Measurements from ENCODE around the gene MBP.
"Not testable (repeated sequence)": the region's sequence is repeated elsewhere in the genome, so short reads cannot be mapped to it uniquely, and the experiment has no call there.

MBP gene

DNA sequence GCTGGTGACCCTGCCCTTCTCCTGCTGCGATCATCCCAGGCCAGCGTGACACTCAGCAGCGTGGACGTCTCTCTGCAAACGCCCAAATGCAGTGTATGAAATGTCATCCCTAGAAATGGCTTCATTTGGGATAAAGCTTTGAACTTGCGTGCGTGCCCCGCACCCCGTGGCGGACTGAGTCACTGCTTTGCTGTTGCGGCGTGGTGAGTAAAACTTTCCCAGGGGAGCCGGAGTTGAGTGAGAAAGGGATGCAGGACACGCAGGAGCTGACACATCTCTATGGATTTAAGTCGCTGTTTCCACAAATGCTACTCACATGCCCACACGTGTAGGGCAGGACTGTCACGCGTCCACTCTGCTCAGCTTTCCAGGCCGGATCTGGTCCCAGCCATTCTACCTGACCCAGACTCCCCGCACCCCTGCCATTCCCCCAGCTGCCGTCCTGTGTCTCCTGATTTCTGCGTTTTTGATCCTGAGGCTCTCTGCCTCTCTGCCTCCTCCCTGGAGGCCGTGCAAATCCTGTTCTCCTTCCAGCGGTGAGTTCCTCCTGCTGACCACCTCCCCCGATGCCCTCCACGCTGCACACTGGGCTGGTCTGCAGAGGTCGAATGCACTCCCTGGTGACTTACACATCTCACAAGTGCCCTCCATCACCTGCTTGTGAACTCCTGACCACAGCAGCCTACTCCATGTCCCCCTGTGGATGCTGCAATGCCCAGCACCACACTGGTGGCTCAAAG lies 88.9 kb downstream of the MBP start:
- DNase-seq: no peak

DNA sequence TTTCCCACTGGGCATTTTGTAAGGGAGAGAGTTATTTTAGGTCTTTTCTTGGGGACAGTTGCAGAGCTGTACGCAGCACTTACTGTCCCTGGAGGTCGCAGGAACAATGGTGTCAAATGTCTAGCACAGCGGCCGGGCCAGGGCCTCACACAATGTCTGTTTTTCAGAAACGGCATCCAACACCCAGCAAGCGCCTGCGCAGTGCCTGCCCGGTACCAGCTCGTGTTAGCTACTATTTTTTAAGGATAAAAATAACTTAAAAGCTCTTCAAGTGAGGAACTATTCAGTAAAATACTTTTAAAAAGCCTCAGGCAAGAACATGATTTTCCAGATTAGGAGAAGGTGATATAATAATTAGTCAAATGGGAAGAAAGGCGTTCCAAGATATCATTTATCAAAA lies 90.0 kb downstream of the MBP start:
- no peak for DNase-seq

DNA sequence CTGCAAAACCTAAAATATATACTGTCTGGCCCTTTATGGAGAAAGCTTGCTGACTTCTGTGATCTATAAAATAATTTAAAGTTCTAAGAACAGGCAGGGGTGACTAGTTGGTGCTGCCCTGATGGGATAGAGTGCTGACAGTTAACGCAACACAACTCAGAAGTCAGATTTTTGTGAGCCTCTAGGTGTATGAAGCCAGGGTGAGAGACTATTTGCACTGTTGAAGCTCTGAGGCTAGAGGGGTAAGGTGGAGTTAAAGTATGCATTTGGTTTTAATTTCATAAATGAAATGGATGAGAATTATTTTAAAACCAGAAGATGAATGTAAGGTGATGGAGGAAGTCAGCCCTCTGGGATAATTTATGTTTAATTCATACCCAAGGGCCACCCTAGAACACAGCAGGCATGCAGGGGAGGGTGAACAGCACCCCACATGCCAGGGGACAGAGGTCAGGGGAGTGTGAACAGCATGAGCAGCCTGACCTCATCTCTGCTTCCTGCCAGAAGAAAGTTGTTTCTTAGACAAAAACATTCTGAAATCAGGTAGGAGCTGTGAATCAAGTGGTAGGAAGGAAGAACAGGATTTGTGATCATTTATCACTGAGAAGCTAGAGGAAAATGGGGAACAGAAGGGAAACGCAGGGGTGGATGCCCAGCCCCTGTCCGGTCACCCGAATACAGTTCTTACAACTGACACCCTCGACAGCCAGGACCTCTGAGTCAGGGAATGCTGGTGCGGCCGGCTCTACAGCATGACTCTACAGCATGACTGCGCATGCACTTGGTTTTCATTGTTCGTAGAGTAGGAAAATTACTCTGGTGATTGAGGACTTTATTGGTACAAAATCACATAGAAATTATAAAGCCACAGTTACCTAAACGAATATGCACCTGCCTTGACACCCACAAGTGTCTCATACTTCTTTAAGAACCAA lies 93.1 kb downstream of the MBP start:
- DNase-seq: no peak

DNA sequence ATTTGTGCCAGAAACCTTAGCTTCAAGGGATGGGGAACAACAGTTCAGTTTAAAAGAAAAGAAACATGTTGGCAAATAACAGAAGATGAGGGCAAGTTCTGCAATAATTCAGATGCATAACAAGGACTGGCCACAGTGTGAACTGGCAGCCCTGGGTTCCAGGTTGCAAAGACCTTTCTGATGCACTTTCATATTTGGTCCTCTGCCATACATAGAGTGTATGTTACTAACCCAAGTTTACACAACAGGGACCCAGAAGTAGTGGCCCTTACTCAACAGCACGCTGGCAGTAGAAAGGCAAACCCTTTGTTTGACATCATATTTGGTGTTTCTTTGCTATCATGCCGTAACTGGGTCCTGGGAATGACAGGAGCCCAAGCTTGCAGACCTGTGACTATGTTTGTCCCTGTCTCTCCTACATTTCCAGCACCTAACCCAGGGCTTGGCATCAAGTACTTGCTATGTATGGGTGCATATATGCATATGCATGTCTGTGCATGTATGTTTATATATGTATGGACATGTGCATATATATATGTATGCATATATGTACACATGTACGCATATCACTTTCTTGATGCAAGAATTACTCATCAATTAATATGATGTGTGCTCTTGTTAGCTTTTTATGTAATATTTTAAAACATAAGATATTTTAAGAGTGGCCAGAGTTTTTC lies 94.3 kb downstream of the MBP start:
- DNase-seq: no peak

DNA sequence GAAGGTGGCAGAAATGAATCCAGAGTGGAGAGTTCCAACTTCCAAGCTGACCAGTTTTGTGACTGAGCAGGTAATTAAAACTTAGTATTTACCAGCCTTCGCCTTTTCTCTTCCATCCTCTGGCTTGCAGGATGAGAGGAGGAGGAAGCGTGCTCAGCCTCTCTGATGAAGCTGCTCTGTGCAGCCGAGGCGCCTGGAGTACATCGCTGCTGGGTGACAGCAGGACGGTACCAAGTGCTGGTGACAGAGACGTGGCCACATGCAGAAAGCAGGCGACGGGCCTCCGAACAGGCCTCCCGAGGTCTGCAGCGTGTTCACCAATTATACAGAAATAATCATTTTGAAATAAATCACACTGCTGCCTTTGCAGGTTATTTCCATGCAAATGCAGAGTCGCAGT lies 95.0 kb downstream of the MBP start:
- no peak for DNase-seq

DNA sequence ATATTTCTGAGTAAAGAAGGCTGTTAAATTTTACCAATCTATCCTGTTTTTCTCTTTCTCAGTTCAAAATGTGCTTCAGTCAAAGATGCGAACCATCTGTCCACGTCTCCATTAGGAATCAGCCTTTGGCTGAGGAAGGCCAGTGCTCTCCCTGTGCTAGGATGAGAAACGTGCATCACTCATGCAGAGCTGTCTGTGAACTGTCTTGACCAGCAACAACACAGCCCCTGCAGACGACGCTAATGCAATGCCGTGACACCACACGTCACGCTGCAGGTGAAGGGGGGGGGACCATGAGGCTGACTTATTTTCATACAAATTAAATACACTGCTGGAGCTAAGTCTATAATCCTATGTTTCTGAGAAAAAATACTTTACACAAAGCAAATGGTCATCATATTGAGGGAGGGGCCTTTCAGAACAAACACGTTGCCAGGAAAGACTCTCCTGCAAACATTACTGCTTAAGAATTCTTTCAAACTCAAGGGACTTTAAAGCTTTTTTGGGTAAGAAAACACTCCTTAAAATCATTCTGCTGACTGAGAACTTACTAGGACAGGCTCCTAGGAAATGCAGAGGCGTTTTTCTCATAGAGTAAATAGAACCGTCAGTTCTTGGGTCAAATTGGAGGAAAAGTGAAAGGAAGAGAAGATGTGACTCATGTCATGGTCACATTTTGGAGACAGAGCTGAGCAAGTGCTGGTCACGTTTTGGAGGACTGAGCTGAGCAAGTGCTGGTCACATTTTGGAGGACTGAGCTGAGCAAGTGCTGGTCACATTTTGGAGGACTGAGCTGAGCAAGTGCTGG lies 97.0 kb downstream of the MBP start:
- DNase-seq: no peak

DNA sequence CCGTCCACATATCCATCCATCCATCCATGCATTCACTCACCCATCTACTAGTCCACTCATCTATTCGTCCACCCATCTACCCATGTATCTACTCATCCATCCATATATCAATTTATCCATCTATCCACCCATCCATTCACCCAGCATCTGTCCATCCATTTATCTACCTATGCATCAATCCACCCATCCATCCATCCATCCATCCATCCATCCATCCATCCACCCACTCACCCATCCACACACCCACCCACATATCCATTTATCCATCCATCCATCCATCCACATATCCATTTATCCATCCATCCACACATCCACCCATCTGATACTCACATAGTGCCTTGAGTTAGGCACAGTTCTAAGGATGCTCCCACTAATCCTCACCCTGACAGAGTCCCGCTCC lies 99.0 kb downstream of the MBP start:
- no peak for DNase-seq

DNA sequence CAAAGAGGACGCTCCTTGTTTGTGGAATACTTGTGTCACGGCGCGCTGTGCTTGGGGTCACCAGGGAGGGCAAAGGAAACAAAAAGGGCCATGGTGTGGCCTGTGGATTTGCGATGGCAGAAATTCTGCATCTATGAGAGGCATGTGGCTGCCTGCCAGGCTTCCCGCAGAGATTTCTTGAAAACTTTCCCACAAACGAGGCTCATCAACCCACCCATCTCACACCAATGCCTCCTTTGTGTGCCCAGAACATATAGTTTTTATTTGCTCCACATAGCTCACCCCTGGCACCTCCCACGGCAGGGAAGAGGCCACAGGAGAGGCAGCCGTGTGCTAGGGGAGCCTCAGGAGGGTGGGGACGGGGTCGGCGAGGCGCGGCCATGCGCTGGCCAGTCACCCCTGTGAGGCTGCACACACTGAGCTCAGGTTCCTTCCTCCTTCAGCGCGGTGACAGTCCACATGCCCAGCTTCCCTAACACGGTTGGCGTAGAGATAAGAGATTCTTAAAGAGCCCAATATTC lies 100.3 kb downstream of the MBP start:
- DNase-seq: no peak

DNA sequence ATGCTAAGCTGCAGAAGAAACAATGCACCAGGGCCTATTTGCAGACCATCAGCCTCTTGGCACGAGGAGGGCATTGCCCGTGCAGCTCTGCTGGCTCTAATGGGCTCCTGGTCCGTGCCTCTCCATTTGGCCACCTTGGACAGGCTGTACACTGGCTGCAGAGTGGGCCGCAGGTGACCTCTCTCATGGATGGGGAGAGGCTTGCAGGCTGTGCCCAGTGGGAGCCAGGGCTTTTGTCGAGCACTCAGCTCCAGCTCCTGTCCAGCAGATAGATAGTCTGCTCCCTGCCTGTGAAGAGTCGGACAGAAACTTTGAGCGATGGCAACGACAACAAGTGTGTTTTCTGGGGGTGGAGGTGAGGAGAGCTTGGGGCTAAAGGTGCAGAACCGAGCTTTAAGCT lies 100.9 kb downstream of the MBP start:
- no peak for DNase-seq

DNA sequence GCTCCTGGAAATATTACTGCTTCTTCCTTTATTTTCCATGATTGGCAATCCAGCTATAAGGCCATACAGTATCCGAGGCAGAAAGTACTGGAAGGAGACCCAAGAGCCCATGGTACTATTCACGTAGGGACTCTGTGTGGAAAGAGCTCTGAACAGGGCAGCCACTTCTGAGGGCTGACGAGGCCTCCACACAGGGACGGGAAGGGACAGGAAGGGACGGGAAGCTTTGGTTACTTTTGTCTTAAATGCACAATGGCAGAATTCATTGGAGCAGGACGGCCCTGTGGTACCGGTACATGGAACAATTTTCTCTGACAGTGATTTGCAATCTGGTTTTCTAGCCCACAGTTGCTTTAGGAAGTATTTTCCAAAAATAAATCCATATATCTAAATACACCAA lies 102.4 kb downstream of the MBP start:
- no peak for DNase-seq

DNA sequence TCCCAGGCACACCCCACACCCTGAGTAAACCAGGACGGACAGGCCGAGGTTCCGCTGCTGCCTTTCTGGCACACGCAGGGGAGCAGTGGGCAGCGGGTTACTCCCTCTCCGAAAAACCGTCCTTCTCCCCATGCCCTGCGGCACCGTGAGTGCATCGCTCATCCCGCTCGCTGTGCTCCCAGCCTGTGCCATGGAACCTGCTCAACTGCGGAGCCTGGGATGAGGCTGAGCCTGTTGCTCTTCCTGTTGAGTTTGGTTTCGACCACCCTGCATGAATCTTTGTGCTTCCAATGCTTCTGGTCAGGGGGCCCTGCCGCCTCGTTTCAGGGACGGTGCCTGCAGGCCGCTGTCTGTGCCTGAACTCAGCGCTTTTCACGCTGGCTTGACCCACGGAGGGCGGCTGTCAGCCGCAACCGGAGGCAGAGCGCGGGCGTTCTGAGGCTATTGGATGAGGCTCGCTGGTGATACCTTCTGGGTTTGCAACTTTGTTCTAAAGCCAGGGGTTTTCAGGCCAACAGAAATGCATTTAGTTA lies 106.7 kb downstream of the MBP start:
- DNase-seq: no peak

DNA sequence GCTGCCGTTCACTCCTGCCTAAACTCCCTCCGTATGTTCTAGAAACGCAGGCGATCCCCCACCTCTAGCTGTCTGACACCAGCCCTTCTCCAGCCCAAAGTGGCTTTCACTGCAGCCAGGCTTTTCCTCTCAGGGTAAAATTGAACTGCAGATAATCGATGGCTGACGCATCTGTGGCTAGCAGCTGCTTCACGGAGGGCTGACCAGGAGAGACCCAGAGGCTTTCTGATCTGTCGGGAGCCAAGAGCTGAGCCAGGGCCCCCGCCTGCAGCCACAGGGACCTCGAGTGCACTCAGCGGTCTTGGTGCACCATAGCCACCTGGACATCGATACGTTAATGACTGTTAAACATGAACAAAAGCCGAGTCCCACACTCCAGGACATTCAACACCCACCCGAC lies 107.5 kb downstream of the MBP start:
- DNase-seq: no peak

DNA sequence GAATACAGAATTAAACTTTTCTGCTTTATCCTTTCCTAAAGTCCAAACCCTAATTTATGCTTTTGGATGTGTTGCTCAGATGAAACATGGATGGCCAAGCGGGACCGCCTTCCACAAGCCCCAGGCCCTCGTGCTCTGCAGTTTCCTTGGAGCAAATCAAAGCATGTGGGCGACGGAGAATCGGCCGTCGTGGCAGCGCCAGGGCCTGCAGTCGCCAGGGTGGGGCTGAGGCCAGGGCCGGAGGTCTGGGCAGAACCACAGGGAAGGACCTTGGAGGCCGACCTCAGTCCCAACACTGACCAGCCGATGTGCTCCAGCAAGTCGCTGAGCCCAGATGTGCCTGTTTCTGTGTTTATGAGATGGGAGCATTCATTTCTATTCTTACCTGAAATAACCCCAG lies 108.1 kb downstream of the MBP start:
- DNase-seq: no peak

DNA sequence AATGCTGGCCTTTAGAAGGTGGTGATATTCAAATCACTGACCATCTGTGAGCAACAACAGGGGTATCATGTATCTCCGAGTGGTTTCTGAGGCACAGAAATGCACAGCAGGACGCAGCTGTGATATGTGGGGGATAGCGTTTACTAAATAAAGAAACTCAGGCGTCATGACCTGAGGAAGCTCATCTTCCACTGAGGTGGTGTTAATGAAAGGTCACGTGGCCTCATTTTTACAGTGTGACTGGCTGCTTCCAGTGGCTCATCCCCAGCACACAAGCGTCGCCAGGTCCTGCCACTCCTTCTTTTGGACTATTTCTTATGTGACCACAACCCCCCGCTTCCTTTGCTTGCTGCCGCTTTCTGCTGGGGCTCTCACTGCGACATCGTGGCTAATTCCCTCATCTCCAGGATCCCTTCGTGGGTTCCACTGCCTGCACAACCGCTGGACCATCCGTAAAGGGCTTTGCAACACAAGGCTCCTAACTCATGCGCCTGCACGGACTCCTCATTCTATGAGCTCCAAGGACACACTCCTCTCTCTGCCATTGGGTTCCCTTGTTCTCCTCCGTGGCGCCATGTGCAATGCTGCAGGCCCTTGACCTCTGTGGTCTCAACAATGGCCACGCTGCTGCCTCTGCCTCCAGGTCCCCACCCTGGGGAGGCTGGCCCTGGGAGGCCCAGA lies 109.3 kb downstream of the MBP start:
- DNase-seq: no peak

DNA sequence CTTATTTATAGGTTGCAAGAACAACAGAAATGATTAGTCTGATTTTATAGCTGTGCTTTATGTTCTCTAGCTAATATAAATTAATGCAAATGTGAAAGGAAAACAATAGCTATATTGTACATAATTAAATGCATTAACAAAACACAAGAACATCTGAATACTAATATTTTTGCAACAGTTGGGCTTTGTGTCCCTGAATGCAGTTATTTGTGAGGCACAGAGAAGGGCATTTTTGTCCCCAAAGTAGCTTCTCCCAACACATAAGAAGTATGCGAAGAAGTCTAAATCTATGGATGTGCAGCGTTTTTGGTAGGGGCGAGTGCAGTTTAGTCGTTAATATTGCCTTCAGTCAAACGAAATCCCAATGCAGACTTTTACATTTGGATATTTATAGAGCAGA lies 110.0 kb downstream of the MBP start:
- no peak for DNase-seq

DNA sequence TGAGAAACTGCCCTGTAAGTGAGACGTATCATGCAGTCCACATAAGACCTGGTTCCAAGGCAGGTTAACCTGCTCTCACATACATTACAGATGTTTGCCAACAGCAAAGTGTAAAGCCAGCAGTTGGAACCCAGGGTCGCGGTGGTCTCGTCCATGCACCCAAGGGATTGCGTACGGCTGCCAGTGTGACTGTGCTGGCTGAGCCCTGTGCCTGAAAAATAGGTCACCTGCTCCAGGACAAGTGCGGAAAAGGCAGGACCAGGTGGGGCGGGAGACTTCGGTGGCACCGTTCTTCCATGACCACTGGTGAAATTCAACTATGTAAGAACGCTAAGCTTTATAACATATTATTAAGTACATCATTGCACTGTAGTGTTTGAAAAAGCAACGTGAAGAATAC lies 110.5 kb downstream of the MBP start:
- no peak for DNase-seq

DNA sequence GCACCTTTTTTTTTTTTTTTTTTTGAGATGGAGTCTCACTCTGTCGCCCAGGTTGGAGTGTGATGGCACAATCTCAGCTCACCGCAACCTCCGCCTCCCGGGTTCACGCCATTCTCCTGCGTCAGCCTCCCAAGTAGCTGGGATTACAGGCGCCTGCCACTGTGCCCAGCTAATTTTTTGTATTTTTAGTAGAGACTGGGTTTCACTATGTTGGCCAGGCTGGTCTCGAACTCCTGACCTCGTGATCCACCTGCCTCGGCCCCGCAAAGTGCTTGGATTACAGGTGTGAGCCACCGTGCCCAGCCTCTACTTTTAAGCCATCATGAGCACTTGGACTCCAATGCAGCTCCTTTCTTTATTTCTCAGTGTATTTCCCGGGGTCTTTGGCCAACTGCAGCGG lies 111.1 kb downstream of the MBP start:
- not testable (repeated sequence) for DNase-seq

DNA sequence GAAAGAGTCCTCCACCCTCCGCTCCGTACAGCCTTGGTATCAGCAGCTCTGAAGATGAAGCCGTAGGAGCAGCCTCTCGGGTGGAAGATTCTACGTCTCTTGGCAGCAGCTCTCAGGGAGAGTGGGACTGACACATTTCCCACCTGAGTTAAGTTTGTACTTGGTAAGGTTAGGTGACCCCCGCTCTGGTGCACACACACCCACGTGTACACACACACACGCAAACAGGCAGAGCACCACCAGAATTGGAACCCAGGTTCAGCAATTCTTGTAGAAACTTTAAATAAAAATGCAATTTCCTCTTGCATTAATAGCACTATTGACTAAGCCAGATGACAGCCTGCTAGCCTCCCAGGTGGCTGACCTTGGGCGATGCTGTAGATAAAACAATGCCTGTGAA lies 111.5 kb downstream of the MBP start:
- DNase-seq: no peak

DNA sequence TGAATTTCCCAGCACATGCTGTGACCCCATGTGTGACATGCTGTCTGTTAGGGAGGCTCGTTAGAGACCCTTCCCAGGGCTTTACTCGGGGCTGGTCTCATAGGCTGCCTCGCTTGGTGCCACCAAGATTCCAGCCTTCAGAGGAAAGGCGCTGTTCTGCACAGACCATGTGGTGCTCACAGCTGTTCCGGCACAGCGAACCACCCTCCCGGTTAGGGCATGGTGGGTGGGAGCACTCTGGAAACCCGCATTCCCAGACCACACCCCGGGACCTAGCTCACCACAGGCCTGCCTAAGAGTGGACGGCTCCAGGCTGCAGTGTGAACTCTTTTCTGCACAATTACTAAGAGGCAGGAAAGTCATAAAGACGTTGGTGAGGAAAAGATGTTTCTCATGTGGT lies 112.0 kb downstream of the MBP start:
- no peak for DNase-seq

DNA sequence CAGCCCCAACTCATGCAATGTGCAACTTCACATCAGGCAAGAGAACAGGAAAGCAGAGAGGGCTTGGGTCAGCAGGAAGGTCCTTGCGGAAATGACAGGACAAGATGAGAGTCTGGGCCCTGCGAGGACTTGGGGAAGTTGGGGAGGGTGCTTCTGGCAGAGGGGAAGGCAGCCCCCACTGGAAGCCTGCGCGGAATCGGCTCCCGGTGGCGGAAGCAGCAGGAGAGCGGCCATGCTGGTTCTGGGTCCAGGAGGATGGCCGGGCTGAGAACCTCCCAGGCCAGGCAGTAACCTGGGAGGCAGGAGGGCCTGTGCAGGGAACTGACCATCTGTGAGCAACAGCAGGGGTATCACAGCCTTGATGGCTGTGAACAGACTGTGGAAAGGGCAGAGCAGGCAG lies 112.9 kb downstream of the MBP start:
- no peak for DNase-seq

DNA sequence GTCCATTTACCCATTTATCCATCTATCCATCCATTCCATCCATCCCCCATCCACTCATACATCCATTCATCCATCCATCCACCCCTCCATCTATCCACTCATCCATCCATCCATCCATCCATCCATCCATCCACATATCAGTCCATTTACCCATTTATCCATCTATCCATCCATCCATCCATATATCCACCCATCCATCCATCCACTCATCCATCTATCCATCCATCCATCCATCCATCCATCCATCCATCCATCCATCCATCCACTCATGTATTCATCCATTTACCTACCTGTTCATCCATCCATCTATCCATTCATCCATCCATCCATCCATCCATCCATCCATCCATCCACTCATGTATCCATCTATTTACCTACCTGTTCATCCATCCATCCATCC lies 113.9 kb downstream of the MBP start:
- DNase-seq: not testable (repeated sequence)

DNA sequence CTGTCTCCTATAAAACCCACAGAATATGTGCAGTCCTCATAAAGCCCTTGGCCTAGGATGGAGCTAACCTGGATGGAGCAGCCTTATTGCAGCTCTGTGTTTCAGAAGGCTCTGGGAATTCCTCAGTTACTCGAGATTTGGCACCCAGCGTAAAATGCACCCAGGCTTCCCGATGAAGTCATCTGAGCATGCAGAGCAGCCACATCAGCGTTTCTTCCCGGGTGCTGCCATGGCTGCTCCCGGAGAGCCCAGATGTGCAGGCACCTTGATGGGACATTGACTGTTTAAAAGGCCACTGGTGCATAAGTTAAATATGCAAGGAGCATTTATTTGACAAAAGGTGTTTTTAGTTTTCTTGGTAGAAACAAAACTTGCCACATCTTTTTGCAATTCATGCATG lies 115.2 kb downstream of the MBP start:
- DNase-seq: no peak
